ENCODE measurements around the gene SERINC5.

- TF ChIP-seq EZH2 (IDR thresholded peaks at IDR 0.05; ENCODE audit: low read length, unreplicated experiment), result no peak
- no peak for TF ChIP-seq CTCF (conservative IDR thresholded peaks at IDR 0.05; ENCODE audit: low read depth, low read length)
Measured at GRCh38 chr5:80223561-80223960, 32.3 kb downstream of the SERINC5 start.
